SKM-1 (cell line): ENCODE results near the gene CARHSP1.
"Not testable (repeated sequence)": the region's sequence is repeated elsewhere in the genome, so short reads cannot be mapped to it uniquely, and the experiment has no call there.

ENCODE experiments used
- DNase-seq: peaks from one replicate; lab custom pipeline; 2025; ENCODE audit not compliant: unreplicated experiment; lab: John Stamatoyannopoulos, UW

Gene CARHSP1

GRCh38 chr16:8893976-8894690 is 25.3 kb upstream of the CARHSP1 start:
- DNase-seq: no peak

- no peak for DNase-seq
Observed at GRCh38 chr16:8893426-8893825, 24.6 kb upstream of the CARHSP1 start.

GRCh38 chr16:8892101-8892575 is 23.3 kb upstream of the CARHSP1 start:
- no peak for DNase-seq

- DNase-seq: no peak
Observed at GRCh38 chr16:8890549-8890921, 21.7 kb upstream of the CARHSP1 start.

- DNase-seq: no peak
Observed at GRCh38 chr16:8889893-8890548, 21.2 kb upstream of the CARHSP1 start.

GRCh38 chr16:8888951-8889892 is 20.4 kb upstream of the CARHSP1 start:
- DNase-seq: no peak

- DNase-seq: no peak
Observed at GRCh38 chr16:8887952-8888560, 19.2 kb upstream of the CARHSP1 start.

- DNase-seq: no peak
Observed at GRCh38 chr16:8887431-8887765, 18.6 kb upstream of the CARHSP1 start.

- DNase-seq: no peak
Observed at GRCh38 chr16:8886593-8887430, 18.0 kb upstream of the CARHSP1 start.

GRCh38 chr16:8885674-8886592 is 17.1 kb upstream of the CARHSP1 start:
- DNase-seq: no peak

- no peak for DNase-seq
Observed at GRCh38 chr16:8882725-8883377, 14.0 kb upstream of the CARHSP1 start.

- DNase-seq: no peak
Observed at GRCh38 chr16:8882041-8882617, 13.3 kb upstream of the CARHSP1 start, which contains the start of gene LITAFD. Gene LITAFD, plus strand, starts transcription at chr16:8882351. Its CDS starts 2,005 bp downstream, at chr16:8884356.

GRCh38 chr16:8880839-8881510 is 12.2 kb upstream of the CARHSP1 start:
- DNase-seq: no peak

GRCh38 chr16:8878523-8878911 is 9.7 kb upstream of the CARHSP1 start:
- DNase-seq: no peak

- DNase-seq: no peak
Observed at GRCh38 chr16:8877894-8878522, 9.2 kb upstream of the CARHSP1 start.

- DNase-seq: not testable (repeated sequence)
Observed at GRCh38 chr16:8875317-8875716, 6.5 kb upstream of the CARHSP1 start.

- no peak for DNase-seq
Observed at GRCh38 chr16:8874388-8874787, 5.6 kb upstream of the CARHSP1 start.
